ENCODE data around the gene TCF4.

The TCF4 gene

DNA sequence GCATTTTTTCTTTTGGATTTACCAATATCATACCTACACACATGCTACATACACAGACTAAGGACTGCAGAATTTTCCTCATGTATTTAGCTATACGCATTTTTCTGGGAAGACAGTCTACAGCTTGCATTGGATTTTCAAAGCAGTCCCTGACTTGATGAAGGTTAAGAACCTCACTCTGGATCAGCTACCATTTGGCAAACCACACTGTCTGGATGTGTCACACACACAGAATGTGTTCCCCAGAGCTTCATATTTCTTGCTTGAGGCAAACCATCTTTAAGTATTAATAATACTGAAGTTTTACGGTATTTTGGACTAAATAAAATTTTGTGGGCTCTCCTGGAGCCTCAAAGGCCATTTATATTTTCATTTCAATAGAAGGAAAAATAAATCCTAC lies 102.3 kb downstream of the TCF4 start:
- Histone ChIP-seq H3K27me3 (ENCODE audit: insufficient read depth, low read depth, severe bottlenecking) (no peaks in the 10 kb centered on the region), H3K27ac (no peak overlapping the region), H3K36me3 (no peaks in the 10 kb centered on the region), H3K9me3 (ENCODE audit: severe bottlenecking) (no peaks in the 10 kb centered on the region), H3K4me3 (ENCODE audit: low read depth, low read length) (no peak overlapping the region)
- no peak for DNase-seq
- TF ChIP-seq CTCF (IDR thresholded peaks at IDR 0.05; ENCODE audit: low read depth, low read length): no peak

- H3K9me3 ChIP-seq (ENCODE audit: severe bottlenecking): no peaks in the 10 kb centered on the region
- no peak for DNase-seq
- H3K4me3 ChIP-seq (ENCODE audit: low read depth, low read length): no peak overlapping the region
- no peak overlapping the region for H3K27ac ChIP-seq
- H3K36me3 ChIP-seq: no peaks in the 10 kb centered on the region
- no peak for TF ChIP-seq CTCF (IDR thresholded peaks at IDR 0.05; ENCODE audit: low read depth, low read length)
- no peaks in the 10 kb centered on the region for H3K27me3 ChIP-seq (ENCODE audit: insufficient read depth, low read depth, severe bottlenecking)
These were observed 103.2 kb downstream of the TCF4 start for GRCh38 chr18:55484773-55485172.

GRCh38 chr18:55483266-55483871 lies 104.6 kb downstream of the TCF4 start:
- TF ChIP-seq CTCF (IDR thresholded peaks at IDR 0.05; ENCODE audit: low read depth, low read length): no peak
- Histone ChIP-seq H3K27ac (no peak overlapping the region), H3K9me3 (ENCODE audit: severe bottlenecking) (no peaks in the 10 kb centered on the region), H3K36me3 (no peaks in the 10 kb centered on the region), H3K4me3 (ENCODE audit: low read depth, low read length) (no peak overlapping the region), H3K27me3 (ENCODE audit: insufficient read depth, low read depth, severe bottlenecking) (no peaks in the 10 kb centered on the region)
- no peak for DNase-seq

DNA sequence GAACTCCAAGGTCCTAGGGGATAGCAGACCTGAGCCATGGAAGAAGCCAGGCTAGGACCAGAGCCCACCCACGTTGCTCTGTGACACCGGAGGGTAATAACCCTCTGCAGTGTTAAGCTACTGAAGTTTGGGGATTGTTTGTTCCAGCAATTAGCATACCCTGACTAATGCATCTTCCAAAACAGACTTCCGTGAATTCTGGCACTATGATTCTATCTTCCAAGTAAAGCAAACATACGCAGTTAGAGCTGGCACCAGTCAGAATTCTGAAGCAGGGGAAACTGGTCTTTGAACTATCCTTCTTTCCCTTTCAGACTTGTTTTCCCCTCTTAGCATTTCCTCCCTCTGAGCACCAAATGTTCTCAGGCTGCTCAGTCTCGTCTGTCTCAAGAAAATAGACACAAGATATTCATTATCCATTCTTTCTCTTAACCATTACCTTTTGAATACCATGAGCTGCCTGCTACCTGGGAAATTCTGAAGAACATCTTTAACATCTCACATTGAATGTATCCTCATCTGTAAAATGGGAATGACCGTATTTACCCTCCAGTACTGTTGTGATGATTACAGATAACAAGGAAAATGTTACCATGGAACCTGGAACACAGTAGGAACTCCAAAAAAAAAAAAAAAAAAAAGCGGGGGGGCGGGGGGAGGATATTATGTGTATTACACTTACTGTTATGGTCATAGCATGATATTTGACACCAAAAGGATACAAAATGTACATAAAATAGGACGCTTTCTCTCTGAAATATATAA lies 108.2 kb downstream of the TCF4 start:
- no peak for DNase-seq
- no peak for TF ChIP-seq CTCF (IDR thresholded peaks at IDR 0.05; ENCODE audit: low read depth, low read length)
- H3K4me3 ChIP-seq (ENCODE audit: low read depth, low read length): no peak overlapping the region

DNA sequence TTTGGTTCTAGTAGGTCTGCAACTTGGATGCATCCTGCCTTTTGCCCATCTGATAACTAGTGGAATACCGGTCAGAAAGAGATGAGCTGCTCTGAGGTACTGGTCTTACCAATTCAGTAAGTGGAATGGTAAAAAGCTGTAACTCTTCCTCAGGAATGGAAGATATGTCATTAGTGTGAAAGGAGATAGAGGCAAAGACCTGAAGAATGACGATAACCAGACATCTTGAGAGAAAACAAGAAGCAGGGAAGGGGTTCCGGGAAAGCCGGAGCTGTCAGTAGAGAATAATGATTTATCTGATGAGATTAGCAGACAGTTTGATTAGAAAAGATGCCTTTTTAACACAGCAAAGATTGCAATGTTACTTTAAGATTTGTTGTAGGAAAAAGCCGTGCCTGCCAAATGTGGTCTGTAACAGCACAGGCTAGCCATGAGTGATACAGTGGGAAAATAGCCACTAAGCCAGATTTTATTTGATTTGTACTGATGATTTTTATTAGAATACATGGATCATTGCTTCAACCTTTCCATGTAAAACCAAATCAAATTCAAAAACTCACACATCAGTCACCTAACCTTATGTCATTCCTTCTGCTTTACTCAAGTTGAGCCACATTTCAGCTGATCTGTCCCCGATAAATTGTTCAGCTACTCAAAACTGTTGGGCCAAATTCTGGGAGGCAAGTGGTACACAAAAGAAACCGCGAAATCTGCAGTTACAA lies 110.0 kb downstream of the TCF4 start:
- Histone ChIP-seq H3K4me3 (ENCODE audit: low read depth, low read length) (no peak overlapping the region), H3K27ac (no peak overlapping the region), H3K27me3 (ENCODE audit: insufficient read depth, low read depth, severe bottlenecking) (no peaks in the 10 kb centered on the region), H3K36me3 (no peaks in the 10 kb centered on the region), H3K9me3 (ENCODE audit: severe bottlenecking) (no peaks in the 10 kb centered on the region)
- DNase-seq: no peak
- TF ChIP-seq CTCF (IDR thresholded peaks at IDR 0.05; ENCODE audit: low read depth, low read length): no peak

More for the DNA sequence above, 108.2 kb downstream of the TCF4 start:
- no peaks in the 10 kb centered on the region for H3K27me3 ChIP-seq (ENCODE audit: insufficient read depth, low read depth, severe bottlenecking)
- H3K9me3 ChIP-seq (ENCODE audit: severe bottlenecking): no peaks in the 10 kb centered on the region
- no peak overlapping the region for H3K27ac ChIP-seq
- H3K36me3 ChIP-seq: no peaks in the 10 kb centered on the region
